Pancreas (tissue), 10 donors: Measurements from ENCODE around the gene IL17REL. TPM values are rescaled to one million over a fixed set of nuclear protein-coding genes. Genes with fewer than 3 reads are reported as not detected.

Experiments used
- ATAC-seq, 4 donors: fragments of 200-7000 bp; cut with Tn5 transposase; one replicate each; pipeline versions ENCODE4 v1.8.0 to v1.9.1; 2020; ENCODE audit warnings: mild to moderate bottlenecking in 4 of 4, moderate library complexity in 4 of 4
- DNase-seq, 6 donors: peaks; one replicate each; pipeline ENCODE4 v3.0.0-alpha.2; 2020
- FAIRE-seq: peaks from 2 replicates; lab custom pipeline; 2012; peaks lifted over from hg19 to GRCh38; lab: Jason Lieb, UNC
- H3K27ac ChIP-seq, 4 donors: fragments of 200-600 bp; sonication (generic); 1 replicate in 3 of 4; 2 replicates in 1 of 4; pipeline versions ENCODE4 v1.5.0 to v1.8.0; 2020
- H3K27me3 ChIP-seq, 4 donors: fragments of 200-600 bp; one replicate each; pipeline ENCODE4 v1.8.0; 2021
- H3K36me3 ChIP-seq, 3 donors: fragments of 200-600 bp; sonication (generic) in 1 of 3; one replicate each; pipeline versions ENCODE4 v1.5.0 to v1.8.0; 2020 to 2021
- H3K4me1 ChIP-seq, 3 donors: fragments of 200-600 bp; one replicate each; pipeline ENCODE4 v1.8.0; 2021
- H3K4me3 ChIP-seq, 4 donors: fragments of 200-600 bp; sonication (generic) in 2 of 4; one replicate each; pipeline versions ENCODE4 v1.5.0 to v1.8.0; 2020 to 2021
- H3K9me3 ChIP-seq, 4 donors: fragments of 200-600 bp; one replicate each; pipeline ENCODE4 v1.8.0; 2021
- WGBS, 2 donors: extraction: QIAGEN DNeasy Blood & Tissue Kit; methylation state at CpG; one replicate each; pipeline ENCODE4 v1.1.7; 2013; 5-methylcytosine and 5-hydroxymethylcytosine counted together
- intact Hi-C, 3 donors: fragments of 100-400 bp; cut with DNase I; formaldehyde crosslinking; loops; one replicate each; pipeline versions ENCODE4 v1.11.1 to v1.14.2; 2022
- polyA plus RNA-seq, 2 donors: library from polyadenylated mRNA; stranded (reverse); fragments of 200-250 nt; gene quantifications; one replicate each; pipeline ENCODE4 v1.2.3, GENCODE V29; 2013
- total RNA-seq, 6 donors: library from RNA; stranded (reverse); fragmentation: NEBNext Ultra II Directional in 4 of 6; extraction: Animal tissue kit (Norgen Biotek cat#: 25700) in 4 of 6; gene quantifications; one replicate each; pipeline versions ENCODE4 v1.2.1 to v1.2.4, GENCODE V29; 2021 to 2023
- TF ChIP-seq, protein P1 (sequence below), 4 donors: fragments of 200-600 bp; sonication (generic) in 3 of 4; IDR thresholded peaks; one replicate each; pipeline versions ENCODE4 v1.5.0 to v1.8.0; 2021; ENCODE audit warnings: antibody characterized with exemption in 4 of 4
- donor health status: healthy with polysubstance abuse.
- donor health status: DM: no; HTN: no; CAD: no; lungs with moderate emphysema.
- donor health status: DM: no; HTN: no; CAD: no.
- donor health status: control.
- donor health status: control.
- donor health status: Bipolar disorder and iron deficiency.
- donor health status: DM: yes; HTN: yes; CAD: no.
- donor health status: DM: no; HTN: no; CAD: no.
- donor health status: DM: no; HTN: no; CAD: no.
- donor health status: DM: yes; HTN: yes; CAD: no.

Gene IL17REL
- total and polyA plus RNA-seq, 8 donors: not detected

DNA sequence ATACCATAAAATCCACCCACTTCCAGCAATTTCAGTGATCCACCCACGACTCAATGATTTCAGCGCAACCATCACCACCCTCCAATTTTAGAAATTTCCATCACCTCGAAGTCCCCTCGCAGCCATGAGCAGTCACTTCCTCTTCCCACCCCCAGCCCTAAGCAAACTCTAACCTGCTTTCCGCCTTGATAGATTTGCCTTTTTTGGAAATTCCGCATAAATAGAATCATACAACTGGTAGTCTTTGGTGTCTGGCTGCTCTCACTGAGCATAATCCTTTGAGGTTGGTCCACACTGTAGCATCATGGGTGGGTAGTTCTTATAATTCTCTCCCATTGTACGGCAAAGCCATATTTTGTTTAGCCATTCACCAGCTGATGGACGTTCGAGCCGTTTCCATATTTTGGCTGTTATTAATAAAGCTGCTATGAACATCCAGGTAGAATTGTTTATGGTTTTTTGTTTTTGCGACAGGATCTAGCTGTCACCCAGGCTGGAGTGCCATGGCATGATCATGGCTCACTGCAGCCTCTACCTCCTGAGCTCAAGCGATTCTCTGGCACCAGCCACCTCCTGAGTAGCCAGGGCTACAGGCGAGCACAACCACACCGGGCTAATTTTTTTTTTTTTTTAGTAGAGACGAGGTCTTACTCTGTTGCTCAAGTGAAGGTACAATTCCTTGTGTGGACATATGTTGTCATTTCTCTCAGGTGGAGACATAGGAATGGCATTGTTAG, 36.0 kb downstream of the IL17REL start:
- H3K4me3 ChIP-seq: no peak overlapping the region
- DNase-seq: no peak
- no peaks in the 10 kb centered on the region for H3K27me3 ChIP-seq
- H3K9me3 ChIP-seq: no peaks in the 10 kb centered on the region
- TF ChIP-seq, protein P1, sequence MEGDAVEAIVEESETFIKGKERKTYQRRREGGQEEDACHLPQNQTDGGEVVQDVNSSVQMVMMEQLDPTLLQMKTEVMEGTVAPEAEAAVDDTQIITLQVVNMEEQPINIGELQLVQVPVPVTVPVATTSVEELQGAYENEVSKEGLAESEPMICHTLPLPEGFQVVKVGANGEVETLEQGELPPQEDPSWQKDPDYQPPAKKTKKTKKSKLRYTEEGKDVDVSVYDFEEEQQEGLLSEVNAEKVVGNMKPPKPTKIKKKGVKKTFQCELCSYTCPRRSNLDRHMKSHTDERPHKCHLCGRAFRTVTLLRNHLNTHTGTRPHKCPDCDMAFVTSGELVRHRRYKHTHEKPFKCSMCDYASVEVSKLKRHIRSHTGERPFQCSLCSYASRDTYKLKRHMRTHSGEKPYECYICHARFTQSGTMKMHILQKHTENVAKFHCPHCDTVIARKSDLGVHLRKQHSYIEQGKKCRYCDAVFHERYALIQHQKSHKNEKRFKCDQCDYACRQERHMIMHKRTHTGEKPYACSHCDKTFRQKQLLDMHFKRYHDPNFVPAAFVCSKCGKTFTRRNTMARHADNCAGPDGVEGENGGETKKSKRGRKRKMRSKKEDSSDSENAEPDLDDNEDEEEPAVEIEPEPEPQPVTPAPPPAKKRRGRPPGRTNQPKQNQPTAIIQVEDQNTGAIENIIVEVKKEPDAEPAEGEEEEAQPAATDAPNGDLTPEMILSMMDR (IDR thresholded peaks at IDR 0.05): no peak
- H3K27ac ChIP-seq: no peak overlapping the region
- FAIRE-seq: no peak
- intact Hi-C loops: no loop called here
- no peak for ATAC-seq
- WGBS, 2 donors: 76 to 77% methylated on average over 15 of the region's 15 CpGs
- H3K36me3 ChIP-seq: no peaks in the 10 kb centered on the region
- peaks cover 0 to 4% (median 0%) of the 10 kb centered on the region in 3 donors for H3K4me1 ChIP-seq

DNA sequence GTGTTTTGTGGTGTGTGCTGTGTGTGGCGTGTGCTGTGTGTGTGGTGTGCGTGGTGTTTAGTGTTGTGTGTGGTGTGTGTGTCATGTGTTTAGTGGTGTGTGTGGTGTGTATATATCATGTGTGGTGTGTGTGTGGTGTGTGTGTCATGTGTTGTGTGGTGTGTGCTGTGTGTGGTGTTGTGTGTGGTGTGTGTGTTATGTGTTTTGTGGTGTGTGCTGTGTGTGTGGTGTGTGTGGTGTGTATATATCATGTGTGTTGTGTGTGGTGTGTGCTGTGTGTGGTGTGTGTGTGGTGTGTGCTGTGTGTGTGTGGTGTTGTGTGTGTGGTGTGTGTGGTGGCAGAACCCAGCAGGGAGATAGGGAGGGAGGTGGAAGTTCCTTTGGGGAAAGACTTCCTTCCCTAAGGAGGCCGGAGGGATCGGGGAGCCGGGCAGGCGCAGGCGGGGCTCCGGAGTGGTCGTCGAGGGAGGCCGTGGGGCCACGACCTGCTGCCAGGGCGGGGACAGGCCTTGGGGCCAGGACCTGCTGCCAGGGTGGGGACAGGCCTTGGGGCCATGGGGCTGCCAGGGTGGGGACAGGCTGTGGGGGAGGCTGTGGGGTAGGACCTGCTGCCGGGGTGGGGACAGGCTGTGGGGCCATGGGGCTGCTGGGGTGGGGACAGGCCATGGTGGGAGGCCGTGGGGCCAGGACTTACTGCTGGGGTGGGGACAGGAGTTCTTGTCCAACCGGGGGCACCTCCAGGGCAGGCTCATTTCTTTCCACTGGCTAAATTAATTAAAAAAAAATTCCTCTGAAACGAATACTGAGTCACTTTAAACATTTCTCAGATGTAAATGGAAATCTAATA, 36.8 kb downstream of the IL17REL start:
- Histone ChIP-seq H3K36me3 (no peaks in the 10 kb centered on the region), H3K4me1 (peaks cover 0 to 11% (median 4%) of the 10 kb centered on the region in 3 donors), H3K9me3 (no peaks in the 10 kb centered on the region), H3K4me3 (no peak overlapping the region), H3K27ac (no peak overlapping the region), H3K27me3 (no peaks in the 10 kb centered on the region)
- intact Hi-C loops: no loop called here
- FAIRE-seq (no peak), ATAC-seq (no peak), DNase-seq (peak in 4 of 6 donors; percentile 14 to 77 (median 49))
- TF ChIP-seq, protein P1 (IDR thresholded peaks at IDR 0.05): no peak
- 60 to 61% methylated on average over 17 of the region's 17 CpGs for WGBS, 2 donors

DNA sequence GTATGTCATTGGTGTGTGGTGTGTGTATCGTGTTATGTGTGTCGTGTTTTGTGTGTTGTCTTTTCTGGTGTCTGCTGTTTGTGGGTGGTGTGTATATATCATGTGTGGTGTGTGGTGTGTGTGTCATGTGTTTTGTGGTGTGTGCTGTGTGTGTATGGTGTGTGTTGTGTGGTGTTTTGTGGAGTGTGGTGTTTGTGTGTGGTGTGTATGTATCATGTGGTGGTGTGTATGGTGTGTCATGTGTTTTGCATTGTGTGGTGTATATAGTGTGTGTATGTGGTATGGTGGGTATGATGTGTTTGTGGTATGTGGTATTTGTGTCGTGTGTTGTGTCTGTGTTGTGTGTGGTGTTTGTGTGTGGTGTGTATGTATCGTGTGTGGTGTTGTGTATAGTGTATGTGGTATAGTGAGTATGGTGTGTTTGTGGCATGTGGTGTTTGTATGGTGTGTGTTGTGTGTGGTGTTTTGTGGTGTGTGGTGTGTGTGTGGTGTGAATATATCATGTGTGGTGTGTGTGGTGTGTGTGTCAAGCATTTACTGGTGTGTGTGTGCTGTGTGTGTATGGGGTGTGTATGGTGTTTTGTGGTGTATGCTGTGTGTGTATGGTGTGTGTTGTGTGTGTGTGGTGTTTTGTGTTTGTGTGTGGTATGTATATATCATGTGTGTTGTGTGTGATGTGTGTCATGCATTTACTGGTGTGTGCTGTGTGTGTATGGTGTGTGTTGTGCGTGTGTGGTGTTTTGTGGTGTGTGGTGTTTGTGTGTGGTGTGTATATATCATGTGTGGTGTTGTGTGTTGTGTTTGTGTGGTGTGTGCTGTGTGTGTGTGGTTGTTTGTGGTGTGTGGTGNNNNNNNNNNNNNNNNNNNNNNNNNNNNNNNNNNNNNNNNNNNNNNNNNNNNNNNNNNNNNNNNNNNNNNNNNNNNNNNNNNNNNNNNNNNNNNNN, 39.3 kb downstream of the IL17REL start:
- TF ChIP-seq, protein P1 (IDR thresholded peaks at IDR 0.05): no peak
- no peaks in the 10 kb centered on the region for H3K36me3 ChIP-seq
- ATAC-seq (no peak), DNase-seq (no peak), FAIRE-seq (no peak)
- WGBS, 2 donors: 86% methylated on average over 5 of the region's 5 CpGs
- peaks cover 0 to 11% (median 11%) of the 10 kb centered on the region in 3 donors for H3K4me1 ChIP-seq
- intact Hi-C loops: no loop called here
- H3K27me3 ChIP-seq: no peaks in the 10 kb centered on the region
- H3K9me3 ChIP-seq: no peaks in the 10 kb centered on the region
- H3K4me3 ChIP-seq: no peak overlapping the region
- no peak overlapping the region for H3K27ac ChIP-seq

DNA sequence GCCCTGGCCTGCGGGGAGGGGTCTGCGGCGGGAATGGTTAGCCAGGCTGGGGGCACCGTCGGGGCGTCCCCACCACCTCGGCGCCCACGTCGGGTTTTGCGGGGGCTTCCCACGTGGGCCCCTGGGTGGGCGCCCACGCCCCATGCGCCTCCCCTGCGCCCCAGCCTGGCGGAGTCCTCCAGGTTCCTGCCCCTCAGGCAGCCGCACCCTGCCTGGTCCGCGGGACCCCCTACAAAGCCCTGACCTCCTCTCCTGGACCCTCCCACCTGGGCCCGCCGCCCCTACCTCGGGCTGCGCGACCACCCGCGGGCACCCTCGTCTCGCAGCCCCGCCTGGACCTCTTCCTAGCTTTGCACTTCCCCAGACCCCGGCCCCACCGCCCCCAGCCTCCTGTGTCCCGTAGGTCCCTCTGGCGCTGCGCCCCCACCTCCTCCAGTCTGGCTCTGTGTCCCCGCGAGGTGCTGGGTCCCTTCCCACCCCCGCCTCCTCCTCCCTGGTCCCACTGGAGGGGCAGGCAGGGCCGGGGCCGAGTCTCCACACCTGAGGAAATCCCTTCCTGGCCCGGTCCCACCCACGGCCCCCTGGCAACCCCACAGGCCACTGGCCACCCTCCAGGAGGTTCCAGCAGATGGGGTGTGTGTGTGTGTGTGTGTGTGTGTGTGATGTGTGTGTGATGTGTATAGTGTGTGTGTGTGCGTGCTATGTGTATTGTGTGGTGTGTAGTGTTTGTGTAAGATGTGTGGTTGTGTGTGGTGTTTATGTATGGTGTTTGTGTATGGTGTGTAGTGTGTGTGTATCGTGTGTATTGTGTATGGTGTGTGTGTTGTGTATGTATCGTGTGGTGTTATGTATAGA, 40.2 kb downstream of the IL17REL start:
- no peak for FAIRE-seq

More for the DNA sequence above, 40.2 kb downstream of the IL17REL start:
- Histone ChIP-seq H3K36me3 (no peaks in the 10 kb centered on the region), H3K4me3 (no peak overlapping the region), H3K4me1 (peaks cover 0 to 11% (median 11%) of the 10 kb centered on the region in 3 donors), H3K9me3 (no peaks in the 10 kb centered on the region), H3K27me3 (no peaks in the 10 kb centered on the region), H3K27ac (peak overlapping the region in 1 of 4 donors; percentile 66)
- ATAC-seq (no peak), DNase-seq (peak; percentile 26 to 88 (median 56))
- TF ChIP-seq, protein P1 (IDR thresholded peaks at IDR 0.05): no peak
- intact Hi-C loops: no loop called here
- WGBS, 2 donors: 62 to 64% methylated on average over 39 to 45 of the region's 45 CpGs
